Tibial nerve (tissue), 4 donors: ENCODE results near the gene PPME1. TPM values are rescaled to one million over a fixed set of nuclear protein-coding genes. Genes with fewer than 3 reads are reported as not detected.

ENCODE experiments used
- DNase-seq, 2 donors: peaks; one replicate each; pipeline ENCODE4 v3.0.0-alpha.2; 2019; ENCODE audit warnings: low spot score in 2 of 2
- H3K27ac ChIP-seq, 4 donors: fragments of 200-600 bp; sonication (generic) in 3 of 4; one replicate each; pipeline ENCODE4 v1.5.1; 2017 to 2019; ENCODE audit warnings: mild to moderate bottlenecking in 1 of 4
- H3K27me3 ChIP-seq, 2 donors: fragments of 200-600 bp; sonication (generic) in 1 of 2; one replicate each; pipeline versions ENCODE4 v1.5.1 to v1.6.0; 2017 to 2019
- H3K36me3 ChIP-seq, 3 donors: fragments of 200-600 bp; sonication (generic); one replicate each; pipeline ENCODE4 v1.5.1; 2018 to 2019
- H3K4me1 ChIP-seq, 4 donors: fragments of 200-600 bp; sonication (generic) in 3 of 4; one replicate each; pipeline ENCODE4 v1.5.1; 2017 to 2019
- H3K4me3 ChIP-seq, 4 donors: fragments of 200-600 bp; sonication (generic) in 3 of 4; one replicate each; pipeline ENCODE4 v1.5.1; 2017 to 2019; ENCODE audit warnings: mild to moderate bottlenecking in 1 of 4, moderate library complexity in 1 of 4
- H3K9me3 ChIP-seq, 4 donors: fragments of 200-600 bp; sonication (generic) in 3 of 4; one replicate each; pipeline ENCODE4 v1.5.1; 2017 to 2019
- CTCF ChIP-seq, 5 experiments: fragments of 200-600 bp in 3 of 5; fragments of 450-650 bp in 2 of 5; sonication (generic) in 3 of 5; IDR thresholded peaks; one replicate each; pipeline ENCODE4 v1.5.1; 2016 to 2019; ENCODE audit warnings: antibody characterized with exemption in 5 of 5, mild to moderate bottlenecking in 3 of 5, moderate library complexity in 2 of 5
- EP300 ChIP-seq, 2 donors: sonication (generic); formaldehyde crosslinking; IDR thresholded peaks; one replicate each; pipeline ENCODE4 v1.6.1; 2017; ENCODE audit warnings: antibody characterized with exemption in 2 of 2, mild to moderate bottlenecking in 1 of 2
- POLR2A ChIP-seq, 2 donors: fragments of 450-650 bp; IDR thresholded peaks; one replicate each; pipeline ENCODE4 v1.6.1; 2017; ENCODE audit warnings: antibody characterized with exemption in 2 of 2, mild to moderate bottlenecking in 2 of 2, moderate library complexity in 2 of 2
- WGBS, 2 donors: methylation state at CpG; one replicate each; pipeline ENCODE4 v1.1.5; 2018; 5-methylcytosine and 5-hydroxymethylcytosine counted together
- total RNA-seq, 4 donors: library from RNA; depleted of rRNA; stranded (reverse); fragments of >200 nt; gene quantifications; one replicate each; pipeline ENCODE4 v1.1.0, GENCODE V29; 2016

PPME1 gene
- total RNA-seq, 4 donors from 2014 or later: 17.8 to 35.6 (median 26.5) TPM

- no peaks in the 10 kb centered on the region for H3K27me3 ChIP-seq
- no peak overlapping the region for H3K4me3 ChIP-seq
- H3K9me3 ChIP-seq: no peaks in the 10 kb centered on the region
- no peak for TF ChIP-seq POLR2A (IDR thresholded peaks at IDR 0.05)
- TF ChIP-seq CTCF (IDR thresholded peaks at IDR 0.05): no peak
- TF ChIP-seq EP300 (IDR thresholded peaks at IDR 0.05): no peak
- whole genome bisulfite sequencing, 2 donors: 69 to 80% methylated on average over 2 of the region's 2 CpGs
- H3K36me3 ChIP-seq: no peaks in the 10 kb centered on the region
- no peak overlapping the region for H3K27ac ChIP-seq
- H3K4me1 ChIP-seq: no peaks in the 10 kb centered on the region
- DNase-seq: no peak
These were observed 105.5 kb downstream of the PPME1 start for GRCh38 chr11:74276581-74276980.

GRCh38 chr11:74278103-74278502, 107.0 kb downstream of the PPME1 start:
- TF ChIP-seq CTCF (IDR thresholded peaks at IDR 0.05) (no peak), POLR2A (IDR thresholded peaks at IDR 0.05) (no peak), EP300 (IDR thresholded peaks at IDR 0.05) (no peak)
- 83 to 87% methylated on average over 2 of the region's 2 CpGs for WGBS, 2 donors
- Histone ChIP-seq H3K9me3 (no peaks in the 10 kb centered on the region), H3K4me1 (no peaks in the 10 kb centered on the region), H3K27ac (no peak overlapping the region), H3K27me3 (no peaks in the 10 kb centered on the region), H3K4me3 (no peak overlapping the region), H3K36me3 (no peaks in the 10 kb centered on the region)
- no peak for DNase-seq

DNA sequence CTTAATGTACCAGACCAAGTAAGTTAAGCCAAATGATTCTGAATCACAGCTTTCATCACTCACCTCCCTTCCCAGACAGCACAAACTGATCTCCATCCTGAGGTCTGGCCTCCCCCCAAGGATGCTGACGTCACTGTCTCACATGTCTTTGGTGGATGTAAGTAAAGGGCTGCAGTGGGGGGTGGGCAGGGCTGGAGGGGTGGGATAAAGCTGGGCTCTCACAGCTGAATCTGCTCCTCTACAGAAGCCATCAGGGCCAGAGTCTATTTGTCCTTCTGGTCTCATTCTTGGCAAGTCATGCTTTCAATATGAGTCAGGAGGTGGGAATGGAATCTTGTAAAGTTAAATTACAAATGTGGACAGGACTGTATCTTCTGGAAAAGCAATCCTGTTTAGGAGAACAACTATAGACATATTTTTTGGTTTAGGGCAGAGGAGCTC, 107.7 kb downstream of the PPME1 start:
- Histone ChIP-seq H3K36me3 (no peaks in the 10 kb centered on the region), H3K9me3 (no peaks in the 10 kb centered on the region), H3K27ac (peak overlapping the region in 1 of 4 donors; percentile 17), H3K4me1 (no peaks in the 10 kb centered on the region), H3K4me3 (no peak overlapping the region), H3K27me3 (no peaks in the 10 kb centered on the region)
- TF ChIP-seq EP300 (IDR thresholded peaks at IDR 0.05) (no peak), POLR2A (IDR thresholded peaks at IDR 0.05) (no peak), CTCF (IDR thresholded peaks at IDR 0.05) (no peak)
- DNase-seq: peak in 1 of 2 donors; percentile 47
- 67 to 69% methylated on average over 1 of the region's 1 CpG for WGBS, 2 donors

GRCh38 chr11:74279256-74279655, 108.2 kb downstream of the PPME1 start:
- H3K36me3 ChIP-seq: no peaks in the 10 kb centered on the region
- no peak for DNase-seq
- peak overlapping the region in 1 of 4 donors; percentile 17 for H3K27ac ChIP-seq
- H3K4me1 ChIP-seq: no peaks in the 10 kb centered on the region
- 78 to 82% methylated on average over 5 of the region's 5 CpGs for WGBS, 2 donors
- H3K4me3 ChIP-seq: no peak overlapping the region
- TF ChIP-seq CTCF (IDR thresholded peaks at IDR 0.05): no peak
- TF ChIP-seq EP300 (IDR thresholded peaks at IDR 0.05): no peak
- no peak for TF ChIP-seq POLR2A (IDR thresholded peaks at IDR 0.05)
- no peaks in the 10 kb centered on the region for H3K9me3 ChIP-seq
- no peaks in the 10 kb centered on the region for H3K27me3 ChIP-seq

GRCh38 chr11:74280494-74280893, 109.4 kb downstream of the PPME1 start:
- Histone ChIP-seq H3K4me3 (no peak overlapping the region), H3K27ac (no peak overlapping the region)

More at GRCh38 chr11:74280494-74280893, 109.4 kb downstream of the PPME1 start:
- Histone ChIP-seq H3K9me3 (no peaks in the 10 kb centered on the region), H3K36me3 (no peaks in the 10 kb centered on the region), H3K27me3 (no peaks in the 10 kb centered on the region), H3K4me1 (no peaks in the 10 kb centered on the region)
- TF ChIP-seq EP300 (IDR thresholded peaks at IDR 0.05) (no peak), POLR2A (IDR thresholded peaks at IDR 0.05) (no peak), CTCF (IDR thresholded peaks at IDR 0.05) (no peak)
- no peak for DNase-seq
